GM23248 (cell line): ENCODE data around the gene GNL3. TPM values are rescaled to one million over a fixed set of nuclear protein-coding genes. Genes with fewer than 3 reads are reported as not detected.

ENCODE experiments used
- DNase-seq: peaks from one replicate; pipeline ENCODE4 v3.0.0-alpha.2; 2015
- H2AFZ ChIP-seq: fragments of 200-600 bp; sonication (generic); 2 replicates; pipeline ENCODE4 v1.6.1; 2016; ENCODE audit warnings: antibody characterized with exemption
- H3F3A ChIP-seq: fragments of 200-600 bp; sonication (generic); 2 replicates; pipeline ENCODE4 v1.6.1; 2016; ENCODE audit warnings: mild to moderate bottlenecking, antibody characterized with exemption, mixed run types; ENCODE audit not compliant: insufficient read depth
- H3K27ac ChIP-seq: fragments of 200-600 bp; sonication (generic); 2 replicates; pipeline ENCODE4 v1.5.1; 2016; ENCODE audit warnings: mild to moderate bottlenecking
- H3K27me3 ChIP-seq: fragments of 200-600 bp; sonication (generic); replicated peaks from 2 replicates; pipeline ENCODE4 v1.6.1; 2016; ENCODE audit warnings: mild to moderate bottlenecking; ENCODE audit not compliant: insufficient read depth
- H3K36me3 ChIP-seq: fragments of 200-600 bp; sonication (generic); 2 replicates; pipeline ENCODE4 v1.6.1; 2016; ENCODE audit warnings: low read depth, mild to moderate bottlenecking
- H3K4me1 ChIP-seq: fragments of 200-600 bp; sonication (generic); 2 replicates; pipeline ENCODE4 v1.6.1; 2016; ENCODE audit warnings: mild to moderate bottlenecking; ENCODE audit not compliant: insufficient read depth
- H3K4me2 ChIP-seq: fragments of 200-600 bp; sonication (generic); one replicate; pipeline ENCODE4 v1.6.1; 2016; ENCODE audit warnings: mild to moderate bottlenecking; ENCODE audit not compliant: unreplicated experiment
- H3K4me3 ChIP-seq: fragments of 200-600 bp; sonication (generic); 2 replicates; pipeline ENCODE4 v1.5.1; 2016; ENCODE audit warnings: mild to moderate bottlenecking
- H3K79me2 ChIP-seq: fragments of 200-600 bp; sonication (generic); 2 replicates; pipeline ENCODE4 v1.6.1; 2016; ENCODE audit warnings: mild to moderate bottlenecking; ENCODE audit not compliant: insufficient read depth
- H3K9ac ChIP-seq: fragments of 200-600 bp; sonication (generic); 2 replicates; pipeline ENCODE4 v1.6.1; 2016; ENCODE audit warnings: mild to moderate bottlenecking
- H3K9me2 ChIP-seq: fragments of 200-600 bp; sonication (generic); 2 replicates; pipeline ENCODE4 v1.6.1; 2016; ENCODE audit warnings: mixed run types, mild to moderate bottlenecking, moderate library complexity; ENCODE audit not compliant: insufficient read depth
- H3K9me3 ChIP-seq: fragments of 200-600 bp; sonication (generic); one replicate; pipeline ENCODE4 v1.6.1; 2017; ENCODE audit warnings: low read depth
- H4K20me1 ChIP-seq: fragments of 200-600 bp; sonication (generic); 2 replicates; pipeline ENCODE4 v1.6.0; 2016; ENCODE audit not compliant: insufficient read depth
- EZH2 ChIP-seq: fragments of 200-600 bp; sonication (generic); IDR thresholded peaks from 2 replicates; pipeline ENCODE4 v1.6.1; 2018; ENCODE audit warnings: antibody characterized with exemption, mild to moderate bottlenecking; ENCODE audit not compliant: insufficient read depth, poor library complexity, severe bottlenecking
- EZH2phosphoT487 ChIP-seq: fragments of 200-600 bp; sonication (generic); IDR thresholded peaks from 2 replicates; pipeline ENCODE4 v1.6.1; 2018; ENCODE audit warnings: antibody characterized with exemption, moderate library complexity, mild to moderate bottlenecking, low read depth; ENCODE audit not compliant: insufficient read depth
- WGBS, 2 experiments: methylation state at CpG; one replicate each; pipeline ENCODE4 v1.1.6; 2015 to 2017; ENCODE audit warnings: low lambda C conversion rate in 2 of 2, low coverage in 1 of 2; ENCODE audit errors: missing lambda C conversion rate in 2 of 2; 5-methylcytosine and 5-hydroxymethylcytosine counted together
- in situ Hi-C: fragments of 300-500 bp; cut with MboI; formaldehyde crosslinking; loops from 2 replicates; pipeline ENCODE4 v1.15.0; 2020
- polyA plus RNA-seq: library from polyadenylated mRNA; unstranded; fragments of >200 nt; fragmentation: Nextera tagmentation; extraction: Ambion mirVana; gene quantifications from 2 replicates; pipeline ENCODE4 v1.2.1, GENCODE V29; 2016
- total RNA-seq: library from RNA; depleted of rRNA; stranded (reverse); fragments of >200 nt; shearing (Covaris generic); gene quantifications from 2 replicates; pipeline ENCODE4 v1.2.3, GENCODE V29; 2014

Gene GNL3
- total and polyA plus RNA-seq, 2 experiments from 2014 or later, result 98.8 to 108 TPM

GRCh38 chr3:52684184-52684583, 1.6 kb upstream of the GNL3 start:
- Histone ChIP-seq H4K20me1 (no peaks in the 10 kb centered on the region), H3K4me1 (peaks cover 50% of the 10 kb centered on the region), H3F3A (peaks cover 33% of the 10 kb centered on the region), H3K9ac (peak overlapping the region; percentile 96), H2AFZ (no peak overlapping the region), H3K27me3 (no peaks in the 10 kb centered on the region), H3K27ac (peak overlapping the region; percentile 90), H3K9me2 (no peaks in the 10 kb centered on the region), H3K4me2 (peak overlapping the region; percentile 98), H3K9me3 (no peaks in the 10 kb centered on the region), H3K4me3 (peak overlapping the region; percentile 90), H3K79me2 (peaks cover 95% of the 10 kb centered on the region), H3K36me3 (peaks cover 34% of the 10 kb centered on the region)
- in situ Hi-C loops, result no loop called here
- 41 to 43% methylated on average over 5 of the region's 5 CpGs for WGBS, 2 experiments
- TF ChIP-seq EZH2, result no peak
- no peak for TF ChIP-seq EZH2phosphoT487
- no peak for DNase-seq

DNA sequence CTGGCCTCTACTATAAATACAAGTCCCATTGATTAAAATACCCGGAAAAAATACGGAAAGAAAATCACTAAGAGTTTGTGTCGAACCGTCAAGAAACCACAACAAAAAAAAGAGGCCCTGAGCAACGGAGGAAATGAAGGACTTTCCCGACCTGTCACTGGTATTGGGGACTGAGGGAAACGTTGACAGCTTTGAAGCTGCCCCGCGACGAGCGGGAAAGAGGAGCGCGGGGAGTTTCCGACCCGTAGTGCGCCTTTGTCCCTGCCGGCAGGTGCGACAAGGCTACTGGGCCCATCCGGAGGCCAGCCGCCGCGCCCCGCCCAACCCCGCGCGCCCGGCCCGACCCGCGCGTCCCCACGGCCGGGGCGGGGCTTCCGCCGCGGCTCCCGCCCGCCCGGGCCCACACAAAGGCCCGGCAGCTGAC, 535 bp upstream of the GNL3 start:
- peak overlapping the region; percentile 96 for H3K9ac ChIP-seq
- peak overlapping the region; percentile 64 for H2AFZ ChIP-seq
- peaks cover 44% of the 10 kb centered on the region for H3F3A ChIP-seq
- no peaks in the 10 kb centered on the region for H4K20me1 ChIP-seq
- peaks cover 95% of the 10 kb centered on the region for H3K79me2 ChIP-seq
- peaks cover 39% of the 10 kb centered on the region for H3K36me3 ChIP-seq
- peak overlapping the region; percentile 90 for H3K27ac ChIP-seq
- WGBS, 2 experiments, result 1 to 2% methylated on average over 23 to 24 of the region's 41 CpGs
- TF ChIP-seq EZH2phosphoT487, result no peak
- no peak for TF ChIP-seq EZH2
- H3K4me2 ChIP-seq, result peak overlapping the region; percentile 98
- no peaks in the 10 kb centered on the region for H3K9me3 ChIP-seq
- DNase-seq, result peak; percentile 91
- peaks cover 41% of the 10 kb centered on the region for H3K4me1 ChIP-seq
- peak overlapping the region; percentile 90 for H3K4me3 ChIP-seq
- no peaks in the 10 kb centered on the region for H3K27me3 ChIP-seq
- in situ Hi-C loops, result no loop called here
- no peaks in the 10 kb centered on the region for H3K9me2 ChIP-seq

DNA sequence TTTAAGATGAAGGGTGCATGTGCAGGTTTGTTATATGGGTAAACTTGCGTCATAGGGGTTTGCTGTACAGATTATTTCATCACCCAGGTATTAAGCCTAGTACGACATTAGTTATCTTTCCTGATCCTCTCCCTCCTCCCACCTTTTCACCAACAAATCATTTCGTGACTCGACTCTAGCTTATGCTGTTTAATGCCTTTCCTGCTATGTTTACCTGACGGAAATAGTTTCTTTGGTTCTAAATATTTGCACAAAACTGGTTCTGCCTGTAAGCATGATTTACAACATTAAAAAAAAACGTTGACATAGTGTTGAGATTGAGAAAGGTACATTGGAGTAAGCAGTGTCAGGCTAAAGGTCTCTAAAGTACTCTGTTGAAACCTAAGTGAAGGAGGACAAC, 2.4 kb downstream of the GNL3 start:
- peaks cover 88% of the 10 kb centered on the region for H3K79me2 ChIP-seq
- no peak overlapping the region for H3K4me2 ChIP-seq
- no peaks in the 10 kb centered on the region for H3K27me3 ChIP-seq
- 85 to 91% methylated on average over 6 of the region's 6 CpGs for WGBS, 2 experiments
- H3F3A ChIP-seq, result peaks cover 57% of the 10 kb centered on the region
- H3K9me3 ChIP-seq, result no peaks in the 10 kb centered on the region
- TF ChIP-seq EZH2phosphoT487 (no peak), EZH2 (no peak)
- peak overlapping the region; percentile 96 for H3K9ac ChIP-seq
- DNase-seq, result no peak
- H3K4me3 ChIP-seq, result no peak overlapping the region
- no peaks in the 10 kb centered on the region for H3K9me2 ChIP-seq
- no peaks in the 10 kb centered on the region for H4K20me1 ChIP-seq
- H2AFZ ChIP-seq, result no peak overlapping the region
- H3K36me3 ChIP-seq, result peaks cover 65% of the 10 kb centered on the region
- peaks cover 35% of the 10 kb centered on the region for H3K4me1 ChIP-seq
- peak overlapping the region; percentile 90; the same call in 1 of the 2 replicates for H3K27ac ChIP-seq
- in situ Hi-C loops, result no loop called here

- TF ChIP-seq EZH2, result no peak
- H3K79me2 ChIP-seq, result peaks cover 79% of the 10 kb centered on the region
- H3K27ac ChIP-seq, result peak overlapping the region; percentile 90
- peaks cover 37% of the 10 kb centered on the region for H3K4me1 ChIP-seq
- no peak overlapping the region for H2AFZ ChIP-seq
- DNase-seq, result no peak
- H3K4me2 ChIP-seq, result no peak overlapping the region
- H4K20me1 ChIP-seq, result no peaks in the 10 kb centered on the region
- H3K4me3 ChIP-seq, result no peak overlapping the region
- 90 to 93% methylated on average over 3 of the region's 3 CpGs for WGBS, 2 experiments
- H3K9ac ChIP-seq, result peak overlapping the region; percentile 96; the same call in 1 of the 2 replicates
- H3K9me3 ChIP-seq, result no peaks in the 10 kb centered on the region
- in situ Hi-C loops, result no loop called here
- peaks cover 65% of the 10 kb centered on the region for H3F3A ChIP-seq
- H3K36me3 ChIP-seq, result peaks cover 73% of the 10 kb centered on the region
- no peaks in the 10 kb centered on the region for H3K9me2 ChIP-seq
- H3K27me3 ChIP-seq, result no peaks in the 10 kb centered on the region
Observed at GRCh38 chr3:52689151-52689550, 3.3 kb downstream of the GNL3 start.

DNA sequence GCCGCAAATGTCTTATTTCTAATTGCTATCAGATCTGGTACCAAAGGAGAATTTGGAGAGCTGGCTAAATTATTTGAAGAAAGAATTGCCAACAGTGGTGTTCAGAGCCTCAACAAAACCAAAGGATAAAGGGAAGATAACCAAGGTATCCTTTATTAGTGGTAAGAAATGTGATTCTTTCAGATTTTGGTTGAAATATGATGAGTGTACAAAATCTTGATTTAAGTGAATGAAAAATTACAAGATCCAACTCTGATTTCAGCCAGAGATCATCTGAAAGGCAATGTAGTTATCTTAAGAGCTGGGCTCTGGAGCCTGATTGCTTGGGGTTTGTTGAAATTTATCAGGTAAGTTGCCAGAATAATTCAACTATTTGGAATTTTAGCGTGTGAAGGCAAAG, 4.7 kb downstream of the GNL3 start:
- Histone ChIP-seq H3K27me3 (no peaks in the 10 kb centered on the region), H3K4me1 (peaks cover 30% of the 10 kb centered on the region), H3K79me2 (peaks cover 75% of the 10 kb centered on the region), H3K4me3 (no peak overlapping the region), H4K20me1 (no peaks in the 10 kb centered on the region), H3K9ac (peak overlapping the region; percentile 17; the same call in 1 of the 2 replicates), H3F3A (peaks cover 77% of the 10 kb centered on the region), H3K9me2 (no peaks in the 10 kb centered on the region), H3K4me2 (no peak overlapping the region), H2AFZ (no peak overlapping the region), H3K9me3 (no peaks in the 10 kb centered on the region), H3K36me3 (peaks cover 85% of the 10 kb centered on the region), H3K27ac (no peak overlapping the region)
- in situ Hi-C loops, result no loop called here
- DNase-seq, result no peak
- 96 to 97% methylated on average over 2 of the region's 2 CpGs for WGBS, 2 experiments
- TF ChIP-seq EZH2phosphoT487 (no peak), EZH2 (no peak)
